K562 (cell line): ENCODE measurements around the gene CACNA2D3. TPM values are rescaled to one million over a fixed set of nuclear protein-coding genes. Genes with fewer than 3 reads are reported as not detected.

Experiments used
- ATAC-seq: fragments of 200-7000 bp; cut with Tn5 transposase; 3 replicates; pipeline ENCODE4 v1.9.1; 2020; ENCODE audit warnings: moderate library complexity
- BruUV-seq: library from RNA; stranded (reverse); fragments of 400-500 nt; replicated peaks from 2 replicates; lab custom pipeline; 2021; lab: Mats Ljungman, UMichigan
- CTCF ChIA-PET: fragments of 300-600 bp; formaldehyde crosslinking; extraction: SDS; loops from one replicate; lab custom pipeline; 2021; ENCODE audit warnings: low intra/inter-chr PET ratio; lab: Yijun Ruan, JAX
- POLR2A ChIA-PET: fragments of 300-600, 350-650 bp; sonication (Branson Sonifier 250); formaldehyde crosslinking; extraction: SDS; loops from one replicate; lab custom pipeline; 2021; ENCODE audit warnings: antibody characterized with exemption, inconsistent platforms; lab: Yijun Ruan, JAX
- DNase-seq, 4 experiments: peaks; one replicate each; pipeline versions ENCODE4 v3.0.0 to v3.0.0-alpha.2; 2011 to 2018; ENCODE audit warnings: low spot score in 3 of 4, mixed read lengths in 3 of 4; ENCODE audit errors: extremely low read depth in 1 of 4
- FAIRE-seq: peaks from 2 replicates; lab custom pipeline; 2011; peaks lifted over from hg19 to GRCh38; lab: Jason Lieb, UNC
- H2AFZ ChIP-seq: 2 replicates; pipeline ENCODE4 v1.6.0; 2011; ENCODE audit warnings: low read depth, low read length, control low read depth, inconsistent platforms
- H3K27ac ChIP-seq: fragments of 200-600 bp; 3 replicates; pipeline ENCODE4 v1.8.0; 2011; ENCODE audit warnings: low read depth, mild to moderate bottlenecking, control low read depth, inconsistent platforms, low read length, moderate library complexity, mixed read lengths; ENCODE audit errors: extremely low read depth
- H3K27me3 ChIP-seq, 2 experiments: fragments of 300-600 bp in 1 of 2; 2 replicates in 1 of 2; 3 replicates in 1 of 2; pipeline versions ENCODE4 v1.6.0 to v1.8.0; 2011; ENCODE audit warnings: inconsistent platforms in 2 of 2, low read length in 2 of 2, mild to moderate bottlenecking in 1 of 2, mixed read lengths in 1 of 2, moderate library complexity in 1 of 2; ENCODE audit not compliant: control insufficient read depth in 2 of 2, insufficient read depth in 2 of 2
- H3K36me3 ChIP-seq: fragments of 300-600 bp; 3 replicates; pipeline ENCODE4 v1.8.0; 2011; ENCODE audit warnings: mild to moderate bottlenecking, low read length, inconsistent platforms; ENCODE audit not compliant: control insufficient read depth, insufficient read depth
- H3K4me1 ChIP-seq, 2 experiments: fragments of 200-600 bp in 1 of 2; replicated peaks in 1 of 2; 2 replicates in 1 of 2; 3 replicates in 1 of 2; pipeline versions ENCODE4 v1.5.1 to v1.8.0; 2011; ENCODE audit warnings: inconsistent platforms in 2 of 2, low read length in 2 of 2, mild to moderate bottlenecking in 1 of 2, mixed read lengths in 1 of 2, moderate library complexity in 1 of 2; ENCODE audit not compliant: control insufficient read depth in 2 of 2, insufficient read depth in 2 of 2
- H3K4me2 ChIP-seq: 2 replicates; pipeline ENCODE4 v1.6.1; 2011; ENCODE audit warnings: low read length, control low read depth, inconsistent platforms, mixed read lengths; ENCODE audit not compliant: insufficient read depth
- H3K4me3 ChIP-seq: fragments of 200-600 bp; sonication (generic), shearing (Covaris generic); 2 replicates; pipeline ENCODE4 v1.5.1; 2016; ENCODE audit warnings: control low read depth, inconsistent platforms
- H3K79me2 ChIP-seq: fragments of 200-600 bp; 3 replicates; pipeline ENCODE4 v1.8.0; 2011; ENCODE audit warnings: low read length, inconsistent platforms; ENCODE audit not compliant: control insufficient read depth, insufficient read depth
- H3K9ac ChIP-seq, 2 experiments: 2 replicates each; pipeline versions ENCODE4 v1.6.0 to v1.6.1; 2011; ENCODE audit warnings: low read depth in 2 of 2, low read length in 2 of 2, control low read depth in 1 of 2, inconsistent platforms in 1 of 2, mild to moderate bottlenecking in 1 of 2, mixed read lengths in 1 of 2; ENCODE audit not compliant: insufficient read depth in 1 of 2
- H3K9me1 ChIP-seq: one replicate; pipeline ENCODE4 v1.6.0; 2011; ENCODE audit warnings: inconsistent platforms, mild to moderate bottlenecking, low read length, moderate library complexity; ENCODE audit not compliant: control insufficient read depth, insufficient read depth
- H3K9me3 ChIP-seq: replicated peaks from 2 replicates; pipeline ENCODE4 v1.5.1; 2011; ENCODE audit warnings: low read depth, low read length, inconsistent platforms; ENCODE audit not compliant: control insufficient read depth, insufficient read depth
- H4K20me1 ChIP-seq: replicated peaks from 2 replicates; pipeline ENCODE4 v1.6.1; 2011; ENCODE audit warnings: low read length, inconsistent platforms, mixed read lengths; ENCODE audit not compliant: control insufficient read depth, insufficient read depth
- CHD2 ChIP-seq: IDR thresholded peaks from 2 replicates; pipeline ENCODE4 v1.6.1; 2011; ENCODE audit warnings: low read depth, low read length
- ETS1 ChIP-seq: conservative IDR thresholded peaks from 2 replicates; pipeline ENCODE4 v1.6.1; 2011; ENCODE audit warnings: low read depth, mild to moderate bottlenecking, low read length; ENCODE audit not compliant: control insufficient read depth
- EWSR1 ChIP-seq: fragments of 450-650 bp; IDR thresholded peaks from 2 replicates; pipeline ENCODE4 v1.6.1; 2018; ENCODE audit warnings: borderline replicate concordance, mild to moderate bottlenecking, low read depth, moderate library complexity; ENCODE audit not compliant: partially characterized antibody
- FOXP4 ChIP-seq: sonication (generic); formaldehyde crosslinking; IDR thresholded peaks from 2 replicates; pipeline ENCODE4 v1.8.0; 2022; ENCODE audit warnings: mild to moderate bottlenecking, missing genetic modification reagents, borderline replicate concordance
- HNRNPL ChIP-seq: fragments of 200-400 bp; formaldehyde crosslinking; IDR thresholded peaks from 2 replicates; pipeline ENCODE4 v1.6.1; 2017; ENCODE audit warnings: low read depth, mild to moderate bottlenecking, low read length
- PTBP1 ChIP-seq: fragments of 200-400 bp; formaldehyde crosslinking; IDR thresholded peaks from 2 replicates; pipeline ENCODE4 v1.6.1; 2017; ENCODE audit warnings: low read depth, low read length
- SREBF2 ChIP-seq: sonication (generic); formaldehyde crosslinking; IDR thresholded peaks from 2 replicates; pipeline ENCODE4 v1.4.0; 2020; ENCODE audit warnings: mild to moderate bottlenecking, missing genetic modification reagents
- TCF3 ChIP-seq: sonication (generic); formaldehyde crosslinking; IDR thresholded peaks from 2 replicates; pipeline ENCODE4 v1.4.0; 2020; ENCODE audit warnings: mild to moderate bottlenecking, missing genetic modification reagents
- TCF7 ChIP-seq: sonication (generic); IDR thresholded peaks from 2 replicates; pipeline ENCODE4 v1.6.1; 2016; ENCODE audit warnings: antibody characterized with exemption, borderline replicate concordance
- TEAD4 ChIP-seq, 2 experiments: sonication (generic) in 1 of 2; formaldehyde crosslinking in 1 of 2; IDR thresholded peaks; 2 replicates each; pipeline versions ENCODE4 v1.6.1 to v1.8.0; 2012 to 2022; ENCODE audit warnings: borderline replicate concordance in 1 of 2, inconsistent platforms in 1 of 2, low read length in 1 of 2, mild to moderate bottlenecking in 1 of 2, missing genetic modification reagents in 1 of 2
- ZBTB43 ChIP-seq: sonication (generic); formaldehyde crosslinking; IDR thresholded peaks from 2 replicates; pipeline ENCODE4 v1.8.0; 2023; ENCODE audit warnings: mild to moderate bottlenecking, missing genetic modification reagents
- ZNF445 ChIP-seq: fragments of 250-450 bp; sonication (Bioruptor Pico); IDR thresholded peaks from 2 replicates; pipeline ENCODE4 v1.4.0; 2020; ENCODE audit warnings: low read depth, mild to moderate bottlenecking, moderate library complexity
- ZZZ3 ChIP-seq: fragments of 450-650 bp; IDR thresholded peaks from 2 replicates; pipeline ENCODE4 v1.6.1; 2016; ENCODE audit warnings: antibody characterized with exemption, mild to moderate bottlenecking, moderate library complexity
- WGBS: fragments of 100-300 bp; shearing (Covaris generic); methylation state at CpG from one replicate; pipeline ENCODE4 v1.1.6; 2016; ENCODE audit warnings: low coverage, mixed read lengths; ENCODE audit not compliant: insufficient coverage; ENCODE audit errors: missing lambda C conversion rate; 5-methylcytosine and 5-hydroxymethylcytosine counted together
- in situ Hi-C: fragments of 300-500 bp; cut with MboI; formaldehyde crosslinking; loops from 4 replicates; pipeline ENCODE4 v1.15.0; 2018; ENCODE audit warnings: inconsistent platforms, mixed read lengths
- intact Hi-C: fragments of 100-400 bp; cut with micrococcal nuclease; formaldehyde crosslinking; loops from 2 replicates; pipeline ENCODE4 v1.14.2; 2022
- polyA plus RNA-seq, 8 experiments: library from polyadenylated mRNA; depleted of rRNA in 4 of 8; stranded (reverse) in 5 of 8; unstranded in 3 of 8; fragments of >200 nt; fragmentation: Nextera tagmentation in 2 of 8; fragmentation: Illumina TruSeq in 1 of 8; extraction: Ambion mirVana in 2 of 8; extraction: Trizol in 1 of 8; gene quantifications; 2 replicates each; pipeline versions ENCODE4 v1.2.1 to v1.2.3, GENCODE V29; 2011 to 2014; ENCODE audit warnings: inconsistent platforms in 1 of 8, missing spikeins in 1 of 8
- total RNA-seq, 7 experiments: library from RNA; depleted of rRNA in 6 of 7; stranded (reverse); fragments of >200 nt in 6 of 7; fragmentation: Illumina TruSeq in 2 of 7; extraction: Trizol in 2 of 7; gene quantifications; 2 replicates each; pipeline versions ENCODE4 v1.2.1 to v1.2.3, GENCODE V29; 2011 to 2021; ENCODE audit warnings: low replicate concordance in 1 of 7

The CACNA2D3 gene
- total and polyA plus RNA-seq, 9 of the 15 experiments (the other 6 are each of a cell fraction or from before 2014, with no cell fraction given), result 0.01 TPM; not detected in 8

DNA sequence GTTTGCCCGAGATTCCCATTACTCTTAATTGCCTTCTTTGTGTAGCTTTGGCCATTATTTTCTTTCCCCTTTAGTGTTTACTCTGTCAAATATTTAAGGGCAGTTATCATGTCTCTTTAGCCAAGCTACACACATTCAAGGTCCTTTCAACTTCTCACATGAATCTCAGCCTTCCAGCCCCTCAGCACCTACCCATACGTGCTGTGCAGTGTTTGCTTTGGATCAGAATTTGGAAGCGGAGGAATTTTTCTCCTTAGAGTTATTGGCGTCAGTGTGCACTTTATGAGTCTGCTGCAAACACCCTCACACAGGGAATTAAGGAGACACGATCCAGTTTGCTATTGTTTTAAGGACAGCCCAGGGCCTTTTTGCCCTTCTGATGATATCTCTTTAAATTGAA is 231.6 kb downstream of the CACNA2D3 start:
- intact Hi-C loops, result no loop called here
- FAIRE-seq, result no peak
- ATAC-seq, result no peak

More for the DNA sequence above, 231.6 kb downstream of the CACNA2D3 start:
- Histone ChIP-seq H2AFZ (no peak overlapping the region), H3K36me3 (no peaks in the 10 kb centered on the region), H3K9ac (no peak overlapping the region), H3K27me3 (no peaks in the 10 kb centered on the region), H3K9me1 (no peaks in the 10 kb centered on the region), H3K27ac (no peak overlapping the region), H3K9me3 (no peaks in the 10 kb centered on the region), H4K20me1 (no peaks in the 10 kb centered on the region), H3K4me2 (no peak overlapping the region), H3K4me1 (peaks cover 0 to 5% of the 10 kb centered on the region in 2 experiments; a peak in 3 of 5 replicates), H3K79me2 (no peaks in the 10 kb centered on the region), H3K4me3 (no peak overlapping the region)
- ChIA-PET CTCF (no interaction called here), POLR2A (no interaction called here)
- no TSS peak for BruUV-seq
- WGBS, result 2% methylated on average over 5 of the region's 5 CpGs
- TF ChIP-seq TEAD4 (IDR thresholded peaks at IDR 0.05; ENCODE audit: low read length) (no peak), TEAD4 (CRISPR knock-in tag; IDR thresholded peaks at IDR 0.05; ENCODE audit: borderline replicate concordance) (no peak), ZNF445 (CRISPR knock-in tag) (no peak), ZZZ3 (no peak), FOXP4 (no peak), CHD2 (no peak), HNRNPL (no peak), SREBF2 (no peak), EWSR1 (no peak), ETS1 (no peak), TCF3 (CRISPR knock-in tag) (no peak), ZBTB43 (CRISPR knock-in tag) (no peak), PTBP1 (no peak), TCF7 (no peak)
- in situ Hi-C loops, result no loop called here
- DNase-seq, result no peak
